ENCODE data around the gene GRIP2.

GRIP2 gene

DNA sequence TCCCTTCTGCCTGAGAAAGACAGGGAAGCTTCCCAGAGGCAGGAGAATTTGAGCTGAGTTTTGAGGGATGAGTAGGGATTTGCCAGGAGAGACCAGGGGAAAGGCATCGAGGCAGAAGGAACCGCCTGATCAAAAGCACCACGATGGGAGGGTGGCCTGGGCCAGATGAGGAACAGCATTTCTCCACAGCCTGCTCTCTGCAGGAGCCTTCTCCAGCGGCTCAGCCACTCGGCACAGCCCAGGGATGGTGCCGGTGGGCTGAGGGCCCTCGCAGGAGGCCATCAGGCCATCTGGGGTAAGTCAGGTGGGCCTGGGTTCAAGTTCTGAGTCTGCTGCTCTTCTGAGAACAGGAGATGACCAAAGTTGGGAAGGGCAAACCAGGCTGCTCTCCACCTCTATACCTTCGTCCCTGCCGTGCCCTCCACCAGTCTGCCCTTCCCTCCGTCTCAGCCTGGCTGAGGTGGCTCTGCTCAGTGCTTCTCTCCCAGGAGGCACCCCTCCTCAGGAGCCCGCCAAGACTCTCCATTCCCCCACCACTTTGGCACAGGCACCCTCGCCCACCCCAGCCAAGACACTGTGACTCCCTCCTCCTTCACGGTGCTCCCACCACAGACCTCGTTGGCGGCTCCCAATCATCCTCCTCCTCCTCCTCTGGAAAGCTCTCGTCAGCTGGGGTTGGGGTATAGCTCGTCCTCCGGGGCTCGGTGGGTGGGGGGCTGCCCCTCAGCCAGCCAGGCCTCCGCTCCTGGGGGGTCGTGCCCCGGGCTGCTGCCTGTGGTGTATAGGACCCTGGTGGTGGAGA lies 34.9 kb downstream of the GRIP2 start:
- DNase-seq, result no peak

DNA sequence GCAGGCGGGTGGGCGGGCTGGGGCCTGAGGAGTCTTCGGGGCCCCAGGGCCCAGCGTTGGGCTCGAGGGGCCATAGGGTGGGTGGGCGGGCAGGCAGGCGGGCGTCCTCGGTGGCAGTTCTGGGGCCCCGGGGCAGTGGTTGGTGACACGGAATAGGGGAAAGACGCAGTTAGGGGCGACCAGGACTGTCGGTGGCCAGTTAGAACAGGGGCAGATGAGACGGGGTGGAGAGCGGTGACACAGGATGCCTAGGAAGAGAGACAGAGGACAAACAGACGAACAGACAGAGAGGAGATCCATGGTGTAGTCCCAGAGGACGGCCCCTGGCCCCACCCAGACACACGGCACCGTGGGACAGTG lies 36.5 kb downstream of the GRIP2 start:
- no peak for DNase-seq

DNA sequence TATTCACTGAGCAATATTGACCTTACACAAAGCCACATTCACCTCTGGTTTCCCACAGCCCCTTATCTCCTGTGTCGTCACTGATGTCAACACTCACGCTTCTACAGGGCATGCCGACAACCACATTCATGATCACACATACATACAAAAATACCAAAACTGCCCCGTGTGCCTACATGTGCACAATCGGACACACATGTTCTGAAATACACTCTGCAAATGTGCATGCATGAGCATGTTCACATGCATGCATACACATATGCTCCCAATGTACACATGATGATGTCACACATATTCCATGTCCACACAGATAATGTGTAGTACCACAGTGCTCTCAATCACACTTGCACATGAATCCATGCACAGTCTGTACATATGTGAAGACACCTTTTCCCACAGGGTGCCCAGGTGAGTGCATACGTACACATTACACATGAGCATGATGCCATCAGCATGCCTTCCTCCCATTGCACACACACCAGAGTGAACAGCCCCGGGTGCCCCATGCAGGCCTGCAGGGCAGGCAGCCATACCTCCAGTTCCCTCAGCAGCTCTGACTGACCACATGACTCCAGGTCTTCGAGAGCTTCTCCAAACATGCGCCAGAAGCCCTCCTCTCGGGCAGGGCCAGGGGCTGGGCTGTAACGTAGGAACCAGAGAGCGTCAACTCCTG lies 37.0 kb downstream of the GRIP2 start:
- DNase-seq, result no peak

DNA sequence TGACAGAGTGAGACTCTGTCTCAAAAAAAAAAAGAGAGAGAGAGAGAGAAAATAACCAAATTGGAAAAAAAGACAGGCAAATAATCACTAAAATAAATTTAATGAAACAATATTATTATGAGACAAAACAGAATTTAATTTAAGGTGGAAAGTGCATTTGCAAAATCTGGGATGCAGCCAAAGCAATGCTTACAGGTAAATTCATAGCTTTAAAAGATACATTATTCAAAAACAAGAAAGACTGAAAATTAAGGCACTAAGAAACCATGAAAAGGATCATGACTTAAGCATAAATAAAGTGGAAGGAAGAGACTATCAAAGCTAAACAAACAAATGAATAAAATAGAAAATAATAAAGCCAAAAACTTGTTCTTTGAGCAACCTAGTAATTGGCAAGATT lies 37.7 kb downstream of the GRIP2 start:
- DNase-seq, result no peak

DNA sequence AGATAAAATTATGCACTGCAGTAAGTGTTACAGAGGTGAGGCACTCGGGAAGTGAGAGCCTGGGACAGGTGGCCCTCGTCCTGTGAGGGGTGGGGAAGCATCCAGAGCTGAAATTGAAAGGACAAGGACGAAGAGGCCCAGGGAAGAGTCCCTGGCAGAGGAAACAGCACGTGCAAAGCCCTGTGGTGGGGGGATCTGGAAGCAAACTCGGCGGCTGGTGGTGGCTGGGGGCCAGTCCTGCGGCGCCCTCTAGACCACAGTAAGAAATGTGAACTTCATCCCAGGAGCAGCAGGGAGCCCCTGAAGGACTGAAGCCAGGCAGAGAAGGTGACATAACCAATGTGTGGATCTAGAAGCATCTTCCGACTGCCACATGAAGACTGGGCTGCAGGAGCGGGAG lies 42.8 kb downstream of the GRIP2 start:
- no peak for DNase-seq

DNA sequence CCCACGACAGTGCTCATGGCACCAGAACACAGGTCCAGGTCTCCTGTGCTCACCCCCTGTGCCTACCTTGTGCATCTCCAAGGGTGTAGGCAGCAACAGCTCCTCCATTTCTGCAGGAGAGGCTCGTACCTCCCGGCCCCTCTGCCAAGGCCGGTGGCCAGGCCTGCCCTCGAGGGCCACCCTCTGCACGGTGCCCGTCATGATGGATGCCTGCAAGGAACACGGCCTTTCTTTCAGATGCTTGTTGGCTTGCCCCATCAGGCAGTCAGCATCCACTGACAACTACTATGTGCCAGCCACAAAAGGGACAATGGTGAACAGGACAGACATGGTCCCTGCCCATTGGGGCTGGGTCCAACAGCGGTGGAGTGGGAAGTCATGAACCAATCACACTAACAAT lies 43.8 kb downstream of the GRIP2 start:
- DNase-seq, result no peak

DNA sequence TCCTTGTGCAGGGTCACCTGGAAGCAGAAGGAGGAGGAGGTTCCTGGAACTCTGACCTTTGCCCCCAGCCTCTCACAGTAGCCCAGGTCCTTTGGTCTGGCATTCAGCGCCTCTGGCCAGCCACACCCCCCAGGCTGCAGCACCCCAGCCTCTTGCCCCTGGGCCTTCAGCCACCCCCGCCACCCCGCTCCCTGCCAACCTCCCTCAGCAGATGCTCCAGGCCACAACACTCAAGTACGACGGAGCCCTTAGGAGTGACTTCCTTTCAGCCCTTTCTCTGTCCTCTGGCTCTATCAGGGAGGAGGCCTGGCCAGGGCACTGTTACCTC lies 45.2 kb downstream of the GRIP2 start:
- DNase-seq, result no peak

DNA sequence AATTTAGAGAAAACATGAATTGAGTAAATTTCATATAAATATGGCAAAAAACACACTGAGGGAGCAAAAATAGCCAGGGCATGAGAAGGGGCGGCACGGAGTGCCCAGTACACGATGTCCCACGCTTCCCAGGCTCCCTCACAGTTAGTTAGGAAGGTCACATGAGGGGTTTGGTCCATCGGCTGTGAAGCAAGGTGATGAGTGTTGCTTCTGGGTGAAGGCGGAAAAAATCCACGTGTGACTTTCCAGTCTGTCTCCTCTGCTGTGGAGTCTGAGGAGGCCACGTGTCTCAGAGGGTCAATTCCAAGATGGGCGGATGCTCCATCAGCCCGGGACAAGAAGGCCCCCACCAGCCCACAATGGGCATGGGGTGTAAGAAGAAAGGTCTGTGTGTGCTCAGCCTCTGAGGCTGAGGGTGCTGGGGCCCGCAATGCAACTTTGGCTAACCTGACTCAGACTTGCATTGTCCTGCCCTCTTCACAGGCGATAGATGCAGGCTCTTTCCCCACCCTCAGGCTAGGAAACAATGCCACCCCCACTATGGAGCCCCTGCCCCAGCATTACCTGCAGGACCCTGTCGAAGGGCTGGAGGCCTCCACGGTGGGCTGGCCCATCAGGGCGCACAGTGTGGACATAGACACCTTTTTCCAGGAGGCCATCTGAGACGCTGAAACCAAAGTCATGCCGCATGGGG lies 45.7 kb downstream of the GRIP2 start:
- no peak for DNase-seq

DNA sequence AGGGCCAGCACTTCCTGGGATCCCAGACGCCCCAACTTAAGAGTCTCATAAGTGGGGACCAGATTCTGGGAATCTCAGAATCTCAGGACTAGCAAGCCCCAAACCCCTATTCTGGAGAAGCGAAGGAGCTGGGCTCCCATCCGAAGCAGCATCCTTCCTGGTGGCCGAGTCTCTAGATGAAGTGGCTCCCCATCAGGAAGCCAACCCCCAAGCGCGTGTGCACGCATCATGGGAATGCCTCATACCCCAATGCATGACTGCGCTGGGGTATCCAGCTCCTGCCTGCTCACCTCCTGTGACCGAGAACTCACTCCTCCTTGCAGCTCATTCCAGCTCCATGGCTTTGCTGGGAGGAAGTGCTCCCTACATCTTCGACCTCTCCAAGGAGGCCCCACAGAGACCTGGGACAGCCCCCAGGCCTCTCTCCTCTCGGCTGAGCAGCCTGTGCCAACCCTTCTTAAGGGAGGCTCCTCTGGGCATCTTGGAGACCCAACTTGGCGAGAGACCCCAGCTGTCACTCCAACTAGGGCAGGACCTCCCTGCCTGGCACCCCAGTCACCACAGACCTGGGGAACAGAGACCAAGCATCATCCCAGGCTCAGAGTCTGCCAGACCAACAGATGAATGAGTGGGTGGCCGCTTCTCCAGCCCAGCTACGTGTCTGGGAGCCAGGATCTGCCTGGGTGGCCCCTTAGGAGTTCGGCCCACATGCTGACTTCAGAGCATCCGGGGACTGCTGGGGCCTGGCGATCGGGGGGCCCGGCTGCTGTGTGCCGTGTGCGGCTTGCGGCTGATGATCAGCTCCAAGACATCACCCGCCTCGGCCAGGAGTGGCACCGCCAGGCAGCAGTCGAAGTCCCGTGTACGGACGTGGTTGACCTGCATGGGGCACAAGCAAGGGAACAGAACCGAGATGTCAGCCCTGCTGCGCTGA lies 46.9 kb downstream of the GRIP2 start:
- DNase-seq, result no peak

DNA sequence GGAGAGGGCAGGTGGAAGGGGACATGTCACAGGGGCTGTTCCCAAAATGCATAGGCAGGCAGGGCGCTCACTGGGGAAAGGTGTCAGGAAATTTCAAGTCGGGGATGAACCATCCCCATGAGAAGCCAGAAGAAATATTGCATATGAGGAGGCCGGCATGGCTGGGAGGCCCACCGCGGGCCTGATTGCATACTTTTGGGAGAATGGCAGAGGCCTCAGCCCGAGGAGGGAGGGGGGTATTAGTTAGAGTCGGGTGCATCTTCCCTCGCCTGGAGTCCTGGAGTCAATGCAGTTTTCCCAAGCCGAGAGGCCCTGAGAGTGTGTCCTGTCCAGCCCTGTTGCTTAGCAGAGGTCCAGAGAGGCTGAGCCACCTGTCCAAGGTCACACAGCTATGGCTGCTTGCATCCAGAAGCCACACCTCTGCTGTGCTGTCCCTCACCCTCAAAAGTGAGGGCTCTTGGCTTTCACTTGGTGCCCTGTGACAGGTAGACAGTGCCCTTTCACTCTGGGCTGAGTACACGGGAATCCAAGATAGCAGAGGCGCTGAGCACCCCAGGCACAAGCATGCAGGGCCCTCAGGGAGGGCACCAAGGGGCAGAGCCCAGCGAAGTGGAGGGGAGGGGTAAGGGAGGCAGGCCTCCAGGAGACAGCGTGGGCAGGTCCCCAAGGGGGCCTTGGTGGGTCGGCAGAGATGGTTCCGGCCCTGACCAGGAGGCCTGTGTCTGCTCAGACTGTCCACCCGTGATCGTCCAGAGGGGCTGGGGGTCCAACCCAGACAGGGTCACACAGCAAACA lies 48.5 kb downstream of the GRIP2 start:
- no peak for DNase-seq

DNA sequence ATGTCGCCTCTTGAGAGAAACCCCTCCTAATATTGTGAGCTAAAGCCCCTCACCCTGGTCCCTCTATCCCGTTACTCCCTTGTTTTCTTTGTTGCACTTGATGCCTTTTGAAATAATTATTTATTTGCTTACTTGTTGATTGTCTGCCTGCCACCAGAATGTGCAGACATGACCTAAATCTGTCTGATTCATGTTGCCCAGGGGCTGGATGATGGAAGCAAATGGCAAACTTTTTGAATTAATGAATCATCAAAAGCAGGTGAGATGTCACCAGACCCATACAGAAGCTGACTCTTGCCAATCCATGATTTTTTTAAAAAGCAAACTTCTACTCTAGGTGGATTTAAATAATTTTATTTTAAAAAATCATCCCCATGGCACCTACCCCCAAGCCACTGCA lies 49.3 kb downstream of the GRIP2 start:
- no peak for DNase-seq

DNA sequence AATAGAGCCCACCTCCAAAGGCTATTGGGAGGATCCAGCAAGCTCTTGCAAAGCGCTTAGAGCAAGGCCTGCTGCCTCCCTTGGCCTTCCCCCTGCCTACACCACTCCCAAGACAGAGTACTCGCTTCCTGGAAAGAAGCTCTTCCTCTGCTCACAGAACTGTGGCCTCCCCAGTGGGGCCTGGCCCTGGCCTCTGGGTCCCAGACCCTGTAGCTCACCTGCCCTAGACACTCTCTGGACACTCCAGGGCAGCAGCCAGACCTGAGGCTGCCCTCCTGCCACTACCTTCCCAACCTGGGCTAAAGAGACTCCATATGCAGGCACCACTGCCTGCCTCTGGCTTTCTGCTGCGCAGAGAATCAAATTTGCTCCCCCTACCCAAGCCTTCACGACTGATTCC lies 49.9 kb downstream of the GRIP2 start:
- DNase-seq, result no peak

DNA sequence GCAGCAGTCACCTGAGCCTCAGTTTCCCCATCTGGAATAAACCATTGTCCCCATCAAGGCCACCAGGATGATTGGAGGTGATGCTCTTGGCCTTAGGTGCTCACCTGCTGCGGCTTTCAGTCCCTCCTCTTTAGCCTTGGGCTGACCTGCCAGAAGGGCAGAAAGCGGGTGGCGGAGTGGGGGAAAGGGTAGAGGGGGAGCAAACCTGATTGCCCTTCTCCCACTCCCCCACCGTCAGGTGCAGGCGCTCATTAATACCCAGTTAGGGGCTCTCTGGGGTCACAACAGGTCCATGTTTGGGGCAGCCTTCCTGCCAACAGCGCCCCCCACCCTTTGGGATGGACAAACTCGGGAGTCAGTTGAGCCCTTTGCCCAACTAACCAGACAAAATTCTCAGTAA lies 50.5 kb downstream of the GRIP2 start:
- DNase-seq, result no peak

DNA sequence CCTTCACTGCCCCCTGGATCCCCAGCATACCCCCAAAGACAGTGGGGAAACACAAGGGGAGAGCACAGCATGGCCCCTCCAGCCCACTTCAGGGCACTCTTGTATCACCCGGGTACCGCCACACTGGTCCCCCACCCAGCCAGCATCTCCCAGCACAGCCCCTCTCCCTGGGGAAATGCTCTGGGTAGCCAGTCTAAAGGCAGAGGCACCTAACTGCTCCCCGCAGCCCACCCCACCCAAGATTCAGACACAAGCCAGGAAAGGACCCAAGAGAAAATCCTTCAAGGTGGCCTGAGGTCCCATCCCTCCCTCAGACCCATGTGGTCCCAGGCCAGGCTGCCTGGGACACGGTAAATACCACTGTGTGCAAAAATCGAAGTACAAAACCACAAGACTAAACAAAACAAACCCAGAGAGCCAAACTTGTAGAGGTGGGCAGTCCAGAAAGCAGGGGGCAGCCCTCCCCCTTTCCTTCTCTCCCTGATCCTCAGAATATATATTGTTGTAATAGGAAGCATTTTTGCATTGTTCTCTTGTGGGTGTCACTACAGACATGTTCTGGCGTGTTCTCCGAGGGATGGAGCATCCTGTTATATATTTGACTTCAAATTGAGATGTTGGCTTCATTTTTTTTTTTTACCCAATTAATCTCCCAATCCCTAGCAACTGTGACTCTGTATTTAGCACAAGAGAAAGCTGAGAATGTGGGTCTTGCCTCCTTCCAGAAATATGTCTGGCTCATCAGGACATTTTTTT lies 51.7 kb downstream of the GRIP2 start:
- DNase-seq, result no peak

DNA sequence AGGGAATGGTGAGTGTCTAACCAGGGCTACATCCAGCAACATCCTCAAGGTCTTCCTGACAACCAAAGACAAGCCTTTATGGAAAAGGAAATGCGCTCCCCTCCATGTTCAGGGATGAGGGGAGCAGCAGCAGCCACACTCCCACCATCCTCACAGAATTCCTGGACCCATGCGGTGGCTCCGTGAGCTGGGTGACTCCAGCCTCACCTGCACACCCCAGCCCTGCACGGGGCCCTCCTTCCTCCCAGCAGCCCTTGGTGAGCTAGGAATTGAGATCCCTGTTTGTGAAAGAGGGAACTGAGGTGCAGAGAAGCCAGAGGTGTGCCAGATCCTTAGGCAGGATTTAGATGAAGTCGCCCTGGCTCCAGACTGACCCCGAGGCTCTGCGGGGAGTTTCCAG lies 52.3 kb downstream of the GRIP2 start:
- DNase-seq, result no peak

DNA sequence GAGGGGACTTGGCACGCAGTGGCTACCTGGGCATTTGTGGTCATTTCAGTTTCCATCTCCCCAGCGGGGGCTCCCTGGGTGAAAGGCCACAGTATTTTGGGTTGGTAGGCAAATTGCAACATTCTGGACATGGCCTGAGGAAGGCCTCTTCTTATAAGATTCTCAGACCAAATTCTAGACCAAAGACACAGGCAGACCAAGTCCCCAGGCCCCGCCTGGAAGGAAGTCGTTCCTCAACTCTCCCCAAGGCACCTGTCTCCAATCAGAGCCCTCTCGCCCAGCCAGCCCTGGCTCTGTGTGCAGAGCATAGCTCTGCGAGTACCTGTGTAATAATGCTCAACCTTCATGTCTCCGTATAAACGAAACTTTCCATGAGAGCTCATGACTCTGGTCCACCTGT lies 53.1 kb downstream of the GRIP2 start:
- DNase-seq, result no peak

DNA sequence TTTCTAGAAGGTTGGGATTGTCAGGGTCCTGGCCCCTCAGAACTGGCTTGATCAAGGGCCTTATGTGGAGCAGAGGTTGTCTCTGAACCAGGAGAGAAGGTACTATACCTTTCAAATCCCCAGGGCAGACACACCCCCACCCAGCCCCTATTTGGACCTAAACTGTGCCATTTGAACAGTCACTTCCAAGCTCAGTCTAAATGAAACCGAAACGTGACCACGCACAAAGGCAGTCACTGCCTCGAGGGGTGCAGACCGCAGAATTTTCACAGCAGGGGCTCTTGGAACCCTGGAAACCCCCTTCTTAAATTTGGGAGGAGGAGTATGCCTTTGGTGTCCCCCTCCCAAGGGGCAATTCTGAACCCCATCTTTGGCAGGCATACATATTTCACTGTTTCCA lies 53.7 kb downstream of the GRIP2 start:
- no peak for DNase-seq

DNA sequence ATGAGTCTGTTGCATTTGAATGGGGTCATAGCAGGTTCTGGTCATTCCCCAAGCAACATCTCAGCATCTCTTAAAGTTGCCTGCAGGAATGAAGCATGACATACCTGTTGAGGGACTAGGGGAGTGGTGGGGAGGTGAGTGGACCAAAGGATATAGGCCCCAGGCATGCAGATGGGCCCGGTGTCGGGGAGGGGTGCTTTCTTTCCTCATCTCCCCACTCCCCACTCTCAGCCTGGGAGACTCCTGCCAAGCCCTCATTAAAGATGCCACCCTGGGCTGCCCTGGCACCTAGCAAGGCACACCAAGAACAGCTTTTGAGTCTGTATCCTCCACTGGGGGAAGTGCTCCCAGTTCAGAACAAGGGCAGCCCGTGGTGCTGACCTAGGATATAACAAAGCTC lies 54.2 kb downstream of the GRIP2 start:
- DNase-seq, result no peak

DNA sequence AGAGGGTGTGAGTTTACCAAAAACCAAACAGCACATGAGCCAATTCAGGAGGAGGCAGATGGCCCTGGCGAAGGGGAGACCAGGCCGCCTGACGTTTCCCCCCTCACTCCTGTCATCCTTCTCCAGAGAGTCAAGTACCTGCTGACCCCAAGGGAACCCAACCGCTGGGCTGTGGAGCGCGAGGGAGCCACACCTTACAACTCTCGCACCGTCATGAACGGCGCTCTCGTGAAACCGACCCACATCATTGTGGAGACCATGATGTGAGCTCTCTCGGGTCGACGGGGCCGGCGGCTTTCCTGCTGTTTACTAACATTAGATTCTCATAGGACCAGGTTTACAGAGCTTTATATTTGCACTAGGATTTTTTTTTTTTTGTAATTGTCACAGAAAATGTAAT lies 55.4 kb downstream of the GRIP2 start:
- no peak for DNase-seq

DNA sequence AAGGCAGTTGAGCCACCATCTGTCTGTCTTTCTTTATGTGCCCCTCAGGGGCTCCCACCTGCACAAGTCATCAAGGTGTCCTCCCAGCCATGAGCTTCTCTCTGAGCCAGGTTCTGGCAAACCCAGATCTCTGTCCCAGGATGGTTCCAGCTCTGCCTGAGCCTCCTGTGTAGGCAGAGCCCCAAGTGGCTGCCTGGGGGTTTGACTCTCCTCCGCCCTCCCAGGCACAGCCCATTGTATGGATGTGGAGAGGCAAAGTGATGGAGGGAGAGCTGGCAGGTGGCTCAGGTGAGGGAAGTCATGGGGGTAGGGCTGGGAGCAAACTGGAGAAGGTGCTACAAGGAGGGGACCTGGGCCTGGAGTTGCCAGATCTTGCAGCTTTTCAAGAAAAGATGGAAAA lies 56.9 kb downstream of the GRIP2 start:
- no peak for DNase-seq

DNA sequence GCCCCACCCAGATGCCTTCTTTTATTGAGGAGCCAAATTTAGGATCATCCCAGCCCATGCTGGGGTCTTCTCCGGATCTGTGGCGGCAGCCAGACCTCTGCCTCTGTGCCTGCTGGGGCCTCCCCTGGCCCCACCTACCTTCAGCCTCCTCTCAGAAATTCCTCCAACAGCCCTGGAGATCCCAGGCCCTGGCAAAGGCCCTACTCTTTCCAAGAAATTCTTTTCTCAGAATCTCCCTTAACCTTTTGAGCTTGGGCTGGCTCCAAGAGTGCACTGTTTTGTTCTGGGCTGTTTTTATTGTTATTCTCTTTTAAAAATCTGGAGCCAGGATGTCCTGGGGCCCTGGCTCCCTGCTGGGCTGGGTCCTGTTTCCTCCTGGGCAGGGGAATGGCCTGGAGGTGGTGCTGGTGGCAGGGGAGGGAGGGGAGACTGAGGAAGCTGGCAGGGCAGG lies 57.8 kb downstream of the GRIP2 start:
- no peak for DNase-seq

DNA sequence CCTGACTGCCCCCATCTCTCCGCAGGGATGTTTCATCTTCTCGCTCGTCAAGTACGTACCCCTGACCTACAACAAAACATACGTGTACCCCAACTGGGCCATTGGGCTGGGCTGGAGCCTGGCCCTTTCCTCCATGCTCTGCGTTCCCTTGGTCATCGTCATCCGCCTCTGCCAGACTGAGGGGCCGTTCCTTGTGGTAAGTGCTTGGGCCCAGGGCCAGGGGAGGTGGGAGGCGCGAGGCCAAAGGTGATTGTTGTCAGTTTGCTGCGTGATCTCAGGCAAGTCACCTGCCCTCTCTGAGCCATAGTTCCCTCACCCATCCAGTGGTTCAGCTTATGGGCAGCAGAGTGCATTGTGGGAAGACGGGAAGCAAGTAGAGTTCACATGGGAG lies 58.5 kb downstream of the GRIP2 start:
- no peak for DNase-seq

Data from NCI-H1105 treated with DMSO at 0.1 percent for 48 hours (cell line).